Stimulated activated CD4-positive, alpha-beta T cell treated with anti-CD3 and anti-CD28 coated beads, Interleukin-1b, Interleukin-23, amount 100 ng/mL, for 1 hour (primary cell): ENCODE data around the gene SHFL.

Source experiments
- DNase-seq, 2 donors: peaks; one replicate each; pipeline ENCODE4 v3.0.0-alpha.2; 2020; ENCODE audit warnings: low read depth in 2 of 2

SHFL gene

GRCh38 chr19:10087296-10088061 lies 1.4 kb downstream of the SHFL start:
- DNase-seq: no peak

- no peak for DNase-seq
Measured at GRCh38 chr19:10088949-10089554, 2.9 kb downstream of the SHFL start.

- DNase-seq: no peak
Measured at GRCh38 chr19:10089801-10090375, 3.8 kb downstream of the SHFL start.

GRCh38 chr19:10091370-10091687 lies 5.2 kb downstream of the SHFL start:
- no peak for DNase-seq

- DNase-seq: no peak
Measured at GRCh38 chr19:10091895-10092641, 6.0 kb downstream of the SHFL start.

GRCh38 chr19:10092648-10093294 lies 6.7 kb downstream of the SHFL start:
- no peak for DNase-seq

- DNase-seq: no peak
Measured at GRCh38 chr19:10093295-10094186, 7.4 kb downstream of the SHFL start.

GRCh38 chr19:10095622-10095947 lies 9.5 kb downstream of the SHFL start:
- no peak for DNase-seq

- peak; percentile 79 to 86 for DNase-seq
Measured at GRCh38 chr19:10095948-10096614, 10.0 kb downstream of the SHFL start.

- DNase-seq: no peak
Measured at GRCh38 chr19:10096615-10096963, 10.5 kb downstream of the SHFL start.

GRCh38 chr19:10100163-10100785 lies 14.2 kb downstream of the SHFL start:
- no peak for DNase-seq

- no peak for DNase-seq
Measured at GRCh38 chr19:10102787-10103236, 16.7 kb downstream of the SHFL start.

GRCh38 chr19:10104130-10104513 lies 18.0 kb downstream of the SHFL start:
- no peak for DNase-seq

- DNase-seq: peak in 1 of 2 donors; percentile 63
Measured at GRCh38 chr19:10104665-10105508, 18.8 kb downstream of the SHFL start.

GRCh38 chr19:10105509-10106099 lies 19.5 kb downstream of the SHFL start:
- DNase-seq: peak in 1 of 2 donors; percentile 58

- DNase-seq: peak; percentile 82 to 94
Measured at GRCh38 chr19:10106100-10106936, 20.2 kb downstream of the SHFL start, which contains the start of gene PPAN. PPAN (plus strand) TSS chr19:10106362; CDS start chr19:10106395, 33 bp downstream.

GRCh38 chr19:10107254-10107653 lies 21.1 kb downstream of the SHFL start:
- no peak for DNase-seq
